ENCODE results near the gene GRM2.
"Not testable (repeated sequence)": the region's sequence is repeated elsewhere in the genome, so short reads cannot be mapped to it uniquely, and the experiment has no call there.

GRM2 gene

DNA sequence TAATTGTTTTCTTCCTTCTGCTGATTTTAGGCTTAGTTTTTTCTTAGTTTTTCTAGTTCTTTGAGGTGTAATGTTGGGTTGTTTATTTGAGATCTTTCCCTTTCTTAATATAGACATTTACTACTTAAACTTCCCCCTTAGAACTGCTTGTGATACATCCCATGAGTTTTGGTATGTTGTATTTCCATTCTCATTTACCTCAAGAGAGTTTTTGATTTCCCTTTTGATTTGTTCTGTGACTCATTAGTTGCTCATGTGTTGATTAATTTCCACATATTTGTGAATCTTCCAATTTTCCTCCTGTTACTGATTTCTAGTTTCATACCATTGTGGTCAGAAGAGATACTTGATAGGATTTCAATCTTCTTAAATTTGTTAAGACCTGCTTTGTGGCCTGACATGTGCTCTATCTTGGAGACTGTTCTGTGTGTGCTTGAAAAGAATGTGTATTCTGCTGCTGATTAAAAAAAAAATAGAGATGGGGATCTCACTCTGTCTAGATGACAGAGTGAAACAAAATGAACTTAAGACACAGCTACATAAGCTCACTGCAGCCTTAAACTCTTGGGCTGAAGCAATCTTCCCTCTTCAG, 22.3 kb downstream of the GRM2 start:
- TF ChIP-seq POU2F2 (IDR thresholded peaks at IDR 0.05; ENCODE audit: low read depth, low read length) (no peak), TAF1 (IDR thresholded peaks at IDR 0.05; ENCODE audit: low read depth, low read length) (no peak), SPI1 (IDR thresholded peaks at IDR 0.05; ENCODE audit: low read depth, low read length) (no peak), POLR2A (IDR thresholded peaks at IDR 0.05; ENCODE audit: low read depth, low read length) (no peak), PAX5 (IDR thresholded peaks at IDR 0.05; ENCODE audit: insufficient read depth, low read length, severe bottlenecking) (no peak), POLR2AphosphoS5 (IDR thresholded peaks at IDR 0.05; ENCODE audit: low read depth, low read length) (no peak)
- FAIRE-seq, result no peak
- DNase-seq (ENCODE audit: insufficient read length, low spot score), result no peak

DNA sequence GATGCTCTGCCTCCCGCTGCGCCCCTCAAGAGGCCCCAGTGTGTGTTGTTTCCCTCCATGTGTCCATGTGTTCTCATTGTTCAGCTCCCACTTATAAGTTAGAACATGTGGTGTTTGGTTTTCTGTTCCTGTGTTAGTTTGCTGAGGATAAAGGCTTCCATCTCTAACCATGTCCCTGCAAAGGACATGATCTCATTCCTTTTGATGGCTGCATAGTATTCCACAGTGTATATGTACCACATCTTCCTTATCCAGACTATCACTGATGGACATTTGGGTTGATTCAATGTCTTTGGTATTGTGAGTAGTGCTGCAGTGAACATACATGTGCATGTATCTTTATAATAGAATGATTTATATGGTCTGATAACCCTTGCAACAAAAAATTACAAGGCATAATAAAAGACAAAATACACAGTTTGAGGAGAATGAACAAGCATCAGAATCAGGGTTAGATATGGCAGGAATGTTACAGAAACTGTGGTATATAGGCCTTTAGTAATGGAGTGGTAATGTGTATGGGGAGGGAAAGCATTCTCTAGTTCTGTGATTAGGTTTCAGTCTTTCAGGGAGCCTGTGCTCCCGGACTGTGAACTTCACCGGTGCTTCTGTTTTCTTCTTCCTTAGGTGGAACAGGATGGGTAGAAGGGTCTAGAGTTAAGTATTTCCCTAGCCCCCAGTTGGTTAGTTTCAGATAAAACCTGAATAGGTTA, 27.1 kb downstream of the GRM2 start:
- TF ChIP-seq PAX5 (IDR thresholded peaks at IDR 0.05; ENCODE audit: insufficient read depth, low read length, severe bottlenecking) (no peak), POLR2A (IDR thresholded peaks at IDR 0.05; ENCODE audit: low read depth, low read length) (no peak), SPI1 (IDR thresholded peaks at IDR 0.05; ENCODE audit: low read depth, low read length) (no peak), POU2F2 (IDR thresholded peaks at IDR 0.05; ENCODE audit: low read depth, low read length) (no peak), POLR2AphosphoS5 (IDR thresholded peaks at IDR 0.05; ENCODE audit: low read depth, low read length) (no peak), TAF1 (IDR thresholded peaks at IDR 0.05; ENCODE audit: low read depth, low read length) (no peak)
- DNase-seq (ENCODE audit: insufficient read length, low spot score), result no peak
- FAIRE-seq, result no peak

GRCh38 chr3:51734572-51734907, 27.7 kb downstream of the GRM2 start:
- DNase-seq (ENCODE audit: insufficient read length, low spot score) (no peak), FAIRE-seq (no peak)
- TF ChIP-seq POLR2AphosphoS5 (IDR thresholded peaks at IDR 0.05; ENCODE audit: low read depth, low read length) (no peak), POU2F2 (IDR thresholded peaks at IDR 0.05; ENCODE audit: low read depth, low read length) (no peak), SPI1 (IDR thresholded peaks at IDR 0.05; ENCODE audit: low read depth, low read length) (no peak), PAX5 (IDR thresholded peaks at IDR 0.05; ENCODE audit: insufficient read depth, low read length, severe bottlenecking) (no peak), POLR2A (IDR thresholded peaks at IDR 0.05; ENCODE audit: low read depth, low read length) (no peak), TAF1 (IDR thresholded peaks at IDR 0.05; ENCODE audit: low read depth, low read length) (no peak)

DNA sequence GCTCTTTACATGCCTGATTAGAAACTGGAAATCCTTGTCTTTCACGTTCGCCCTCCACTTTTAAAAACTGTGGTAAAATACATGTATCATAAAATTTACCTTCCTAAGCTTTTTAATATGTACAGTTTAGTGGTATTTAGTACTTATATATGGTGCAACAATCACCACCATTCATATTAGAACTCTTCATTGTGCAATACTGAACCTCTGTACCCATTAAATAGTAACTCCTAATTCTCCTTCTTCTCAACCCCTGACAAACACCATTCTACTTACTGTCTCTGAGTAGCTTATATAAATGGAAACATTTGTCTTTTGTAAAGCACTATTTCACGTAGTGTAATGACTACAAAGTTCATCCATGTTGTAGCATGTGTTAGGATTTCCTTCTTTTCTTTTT, 28.2 kb downstream of the GRM2 start:
- DNase-seq (ENCODE audit: insufficient read length, low spot score) (no peak), FAIRE-seq (no peak)
- TF ChIP-seq POU2F2 (IDR thresholded peaks at IDR 0.05; ENCODE audit: low read depth, low read length), result no peak
- TF ChIP-seq POLR2A (IDR thresholded peaks at IDR 0.05; ENCODE audit: low read depth, low read length), result no peak
- TF ChIP-seq POLR2AphosphoS5 (IDR thresholded peaks at IDR 0.05; ENCODE audit: low read depth, low read length), result no peak
- no peak for TF ChIP-seq PAX5 (IDR thresholded peaks at IDR 0.05; ENCODE audit: insufficient read depth, low read length, severe bottlenecking)
- no peak for TF ChIP-seq TAF1 (IDR thresholded peaks at IDR 0.05; ENCODE audit: low read depth, low read length)
- no peak for TF ChIP-seq SPI1 (IDR thresholded peaks at IDR 0.05; ENCODE audit: low read depth, low read length)

GRCh38 chr3:51735950-51736349, 29.1 kb downstream of the GRM2 start:
- DNase-seq (ENCODE audit: insufficient read length, low spot score) (no peak), FAIRE-seq (no peak)
- no peak for TF ChIP-seq TAF1 (IDR thresholded peaks at IDR 0.05; ENCODE audit: low read depth, low read length)
- TF ChIP-seq POU2F2 (IDR thresholded peaks at IDR 0.05; ENCODE audit: low read depth, low read length), result no peak
- TF ChIP-seq POLR2A (IDR thresholded peaks at IDR 0.05; ENCODE audit: low read depth, low read length), result no peak
- no peak for TF ChIP-seq SPI1 (IDR thresholded peaks at IDR 0.05; ENCODE audit: low read depth, low read length)
- no peak for TF ChIP-seq PAX5 (IDR thresholded peaks at IDR 0.05; ENCODE audit: insufficient read depth, low read length, severe bottlenecking)
- TF ChIP-seq POLR2AphosphoS5 (IDR thresholded peaks at IDR 0.05; ENCODE audit: low read depth, low read length), result no peak

GRCh38 chr3:51739110-51739509, 32.2 kb downstream of the GRM2 start:
- no peak for DNase-seq (ENCODE audit: insufficient read length, low spot score)
- no peak for FAIRE-seq
- TF ChIP-seq TAF1 (IDR thresholded peaks at IDR 0.05; ENCODE audit: low read depth, low read length) (no peak), POLR2A (IDR thresholded peaks at IDR 0.05; ENCODE audit: low read depth, low read length) (no peak), SPI1 (IDR thresholded peaks at IDR 0.05; ENCODE audit: low read depth, low read length) (no peak), PAX5 (IDR thresholded peaks at IDR 0.05; ENCODE audit: insufficient read depth, low read length, severe bottlenecking) (no peak), POLR2AphosphoS5 (IDR thresholded peaks at IDR 0.05; ENCODE audit: low read depth, low read length) (no peak), POU2F2 (IDR thresholded peaks at IDR 0.05; ENCODE audit: low read depth, low read length) (no peak)

GRCh38 chr3:51742320-51742719, 35.5 kb downstream of the GRM2 start:
- not testable (repeated sequence) for FAIRE-seq; DNase-seq (ENCODE audit: insufficient read length, low spot score)

- not testable (repeated sequence) for DNase-seq (ENCODE audit: insufficient read length, low spot score); FAIRE-seq
Observed at GRCh38 chr3:51742978-51743377, 36.1 kb downstream of the GRM2 start.

DNA sequence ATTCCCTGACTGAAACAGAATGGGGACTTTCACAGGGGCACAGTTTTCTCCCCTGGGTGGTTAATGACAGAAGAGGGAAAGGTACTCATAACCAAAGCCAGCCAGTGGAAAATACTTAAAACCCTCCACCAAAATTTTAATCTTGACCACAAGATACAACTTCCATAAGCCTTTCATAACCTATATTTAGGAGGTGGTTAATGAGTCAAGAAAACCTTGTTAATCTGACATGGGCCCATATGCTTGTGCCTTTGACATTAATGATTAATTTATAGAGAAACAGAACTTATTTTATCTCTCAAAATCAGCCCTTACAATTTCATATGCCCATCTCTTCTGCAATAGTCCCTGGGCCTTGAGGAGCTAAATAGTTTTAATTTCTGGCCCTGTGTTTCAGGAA, 41.0 kb downstream of the GRM2 start:
- no peak for DNase-seq (ENCODE audit: insufficient read length, low spot score)
- TF ChIP-seq PAX5 (IDR thresholded peaks at IDR 0.05; ENCODE audit: insufficient read depth, low read length, severe bottlenecking) (no peak), POLR2A (IDR thresholded peaks at IDR 0.05; ENCODE audit: low read depth, low read length) (no peak), TAF1 (IDR thresholded peaks at IDR 0.05; ENCODE audit: low read depth, low read length) (no peak), POLR2AphosphoS5 (IDR thresholded peaks at IDR 0.05; ENCODE audit: low read depth, low read length) (no peak), SPI1 (IDR thresholded peaks at IDR 0.05; ENCODE audit: low read depth, low read length) (no peak), POU2F2 (IDR thresholded peaks at IDR 0.05; ENCODE audit: low read depth, low read length) (no peak)
- FAIRE-seq, result no peak

DNA sequence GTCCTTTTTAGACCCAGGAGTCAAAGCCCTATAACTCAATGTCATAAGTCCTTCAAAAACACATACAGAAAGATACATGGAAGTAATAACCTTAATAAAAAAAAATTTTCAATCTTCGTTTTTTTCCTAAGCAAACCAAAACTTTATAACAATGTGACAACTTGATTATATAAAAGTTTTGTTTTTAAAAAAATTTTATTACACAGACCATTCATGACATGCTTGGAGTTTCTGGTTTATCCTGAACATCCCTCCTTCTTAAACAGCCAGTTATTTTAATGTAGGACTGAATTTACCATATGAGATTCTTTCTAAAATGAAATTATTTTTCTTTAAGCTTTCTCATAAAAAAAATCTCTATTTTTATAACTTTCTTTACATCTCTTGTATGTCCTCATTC, 41.5 kb downstream of the GRM2 start:
- no peak for FAIRE-seq
- TF ChIP-seq POLR2AphosphoS5 (IDR thresholded peaks at IDR 0.05; ENCODE audit: low read depth, low read length) (no peak), TAF1 (IDR thresholded peaks at IDR 0.05; ENCODE audit: low read depth, low read length) (no peak), POU2F2 (IDR thresholded peaks at IDR 0.05; ENCODE audit: low read depth, low read length) (no peak), PAX5 (IDR thresholded peaks at IDR 0.05; ENCODE audit: insufficient read depth, low read length, severe bottlenecking) (no peak), POLR2A (IDR thresholded peaks at IDR 0.05; ENCODE audit: low read depth, low read length) (no peak), SPI1 (IDR thresholded peaks at IDR 0.05; ENCODE audit: low read depth, low read length) (no peak)
- DNase-seq (ENCODE audit: insufficient read length, low spot score), result no peak
